Astrocyte of the cerebellum (primary cell): ENCODE data around the gene TMEM147.
"Not testable (repeated sequence)": the region's sequence is repeated elsewhere in the genome, so short reads cannot be mapped to it uniquely, and the experiment has no call there.

Experiments used
- DNase-seq: peaks from one replicate; pipeline ENCODE4 v3.0.0-alpha.2; 2011; ENCODE audit warnings: low read depth
- H3K4me3 ChIP-seq: 2 replicates; pipeline ENCODE4 v1.5.1; 2011; ENCODE audit warnings: mild to moderate bottlenecking, low read depth, low read length, moderate library complexity
- in situ Hi-C: cut with HindIII; loops from 2 replicates; pipeline ENCODE4 v1.10.0; 2017; ENCODE audit warnings: low sequenced_read_pairs
- TF ChIP-seq, protein P1 (sequence below): IDR thresholded peaks from 2 replicates; pipeline ENCODE4 v1.5.1; 2012; ENCODE audit warnings: low read length, low read depth, moderate library complexity, mild to moderate bottlenecking; ENCODE audit errors: missing control alignments

The TMEM147 gene

GRCh38 chr19:35582760-35583159 lies 37.3 kb downstream of the TMEM147 start:
- TF ChIP-seq, protein P1, sequence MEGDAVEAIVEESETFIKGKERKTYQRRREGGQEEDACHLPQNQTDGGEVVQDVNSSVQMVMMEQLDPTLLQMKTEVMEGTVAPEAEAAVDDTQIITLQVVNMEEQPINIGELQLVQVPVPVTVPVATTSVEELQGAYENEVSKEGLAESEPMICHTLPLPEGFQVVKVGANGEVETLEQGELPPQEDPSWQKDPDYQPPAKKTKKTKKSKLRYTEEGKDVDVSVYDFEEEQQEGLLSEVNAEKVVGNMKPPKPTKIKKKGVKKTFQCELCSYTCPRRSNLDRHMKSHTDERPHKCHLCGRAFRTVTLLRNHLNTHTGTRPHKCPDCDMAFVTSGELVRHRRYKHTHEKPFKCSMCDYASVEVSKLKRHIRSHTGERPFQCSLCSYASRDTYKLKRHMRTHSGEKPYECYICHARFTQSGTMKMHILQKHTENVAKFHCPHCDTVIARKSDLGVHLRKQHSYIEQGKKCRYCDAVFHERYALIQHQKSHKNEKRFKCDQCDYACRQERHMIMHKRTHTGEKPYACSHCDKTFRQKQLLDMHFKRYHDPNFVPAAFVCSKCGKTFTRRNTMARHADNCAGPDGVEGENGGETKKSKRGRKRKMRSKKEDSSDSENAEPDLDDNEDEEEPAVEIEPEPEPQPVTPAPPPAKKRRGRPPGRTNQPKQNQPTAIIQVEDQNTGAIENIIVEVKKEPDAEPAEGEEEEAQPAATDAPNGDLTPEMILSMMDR, result no peak
- DNase-seq, result no peak
- in situ Hi-C loops, result no loop called here
- H3K4me3 ChIP-seq, result no peak overlapping the region

DNA sequence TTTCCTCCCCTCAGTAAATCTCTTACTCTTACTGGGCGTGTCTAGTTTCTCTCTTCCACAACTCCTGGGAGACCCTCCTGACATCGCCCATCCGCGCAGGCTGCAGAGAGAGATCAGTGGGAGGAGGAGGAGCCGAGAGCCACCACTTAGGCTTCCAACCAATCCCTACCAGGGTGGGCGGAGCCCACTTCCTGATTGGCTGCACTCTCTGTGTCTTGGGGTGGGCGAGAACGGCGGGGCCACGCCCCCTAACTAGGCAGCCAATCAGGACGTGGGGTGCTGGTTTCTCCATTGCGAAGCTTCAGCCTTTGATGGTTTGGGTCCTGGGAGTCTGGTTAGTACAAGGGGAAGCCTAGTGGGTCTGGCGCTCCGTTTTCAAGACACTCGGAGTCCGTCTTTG lies 40.4 kb downstream of the TMEM147 start, which contains the start of gene PMIS2:
TSS of gene PMIS2 (plus strand) at position 326 of the 400 bp plus-strand sequence. CDS start 87 bp downstream, outside the sequence.
- no peak for DNase-seq
- no peak within 1 kb of the TSS for H3K4me3 ChIP-seq
- in situ Hi-C loops, result no loop called here
- TF ChIP-seq, protein P1, result no peak

DNA sequence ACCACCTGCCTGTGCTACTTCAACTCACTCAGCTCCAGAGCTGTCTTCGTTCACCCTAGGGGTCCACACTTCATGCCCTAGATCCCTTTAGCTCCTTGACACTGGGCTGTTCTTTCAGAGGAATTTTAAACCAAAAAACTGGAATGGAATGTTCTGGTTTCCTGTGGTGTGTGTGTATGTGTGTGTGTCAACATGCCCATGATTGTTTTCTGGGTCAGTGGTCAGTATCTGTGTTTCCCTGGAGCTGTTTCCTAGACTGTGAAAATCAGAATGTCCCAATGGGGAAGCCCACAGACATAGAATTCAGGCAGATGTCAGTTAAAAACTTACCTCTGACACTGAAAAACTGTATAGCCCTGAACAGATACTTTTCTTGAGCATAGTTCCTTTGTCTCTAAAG lies 41.9 kb downstream of the TMEM147 start:
- in situ Hi-C loops, result no loop called here
- TF ChIP-seq, protein P1, result no peak
- no peak overlapping the region for H3K4me3 ChIP-seq
- DNase-seq, result peak; percentile 11

GRCh38 chr19:35590875-35591274 lies 45.4 kb downstream of the TMEM147 start:
- no peak for DNase-seq
- TF ChIP-seq, protein P1, result no peak
- no peak overlapping the region for H3K4me3 ChIP-seq
- in situ Hi-C loops, result no loop called here

GRCh38 chr19:35592226-35592625 lies 46.8 kb downstream of the TMEM147 start:
- H3K4me3 ChIP-seq, result no peak overlapping the region
- no peak for DNase-seq
- in situ Hi-C loops, result no loop called here
- TF ChIP-seq, protein P1, result peak; percentile 29

- H3K4me3 ChIP-seq, DNase-seq, in situ Hi-C loops: not testable (repeated sequence)
Observed at GRCh38 chr19:35595026-35595425, 49.6 kb downstream of the TMEM147 start.

DNA sequence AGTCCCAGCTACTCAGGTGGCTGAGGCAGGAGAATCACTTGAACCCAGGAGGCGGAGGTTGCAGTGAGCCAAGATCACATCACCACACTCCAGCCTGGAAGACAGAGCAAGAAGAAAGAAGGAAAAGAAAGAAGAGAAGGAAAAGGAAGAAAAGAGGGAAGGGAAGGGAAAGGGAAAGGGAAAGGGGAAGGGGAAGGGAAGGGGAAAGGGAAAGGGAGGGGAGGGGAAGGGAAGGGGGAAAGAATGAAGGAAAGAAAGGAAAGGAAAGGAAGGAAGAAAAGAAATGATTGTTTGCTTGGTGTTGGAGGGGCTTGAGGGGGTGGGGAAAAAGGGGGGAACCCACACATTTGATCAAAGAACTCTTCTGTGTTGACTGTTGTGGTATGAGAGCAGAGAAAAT lies 50.5 kb downstream of the TMEM147 start:
- H3K4me3 ChIP-seq, result no peak overlapping the region
- DNase-seq, result no peak
- in situ Hi-C loops, result no loop called here
- TF ChIP-seq, protein P1, result no peak
